ENCODE measurements around the gene HLA-DPA1.
A peak's percentile ranks its signal among the peaks of the same experiment; 100 is the strongest.

The HLA-DPA1 gene

GRCh38 chr6:33014841-33015634 is 58.4 kb downstream of the HLA-DPA1 start:
- peak; percentile 67 for TF ChIP-seq CTCF (IDR thresholded peaks at IDR 0.05; ENCODE audit: control insufficient read depth, extremely low read depth, insufficient read depth)
- H3K4me3 ChIP-seq (ENCODE audit: low read depth, low read length): no peak overlapping the region
- DNase-seq (ENCODE audit: low read depth): peak; percentile 72
